GM21529 (cell line): Measurements from ENCODE around the gene ALOX12.

Source experiments
- ATAC-seq: cut with Tn5 transposase; IDR thresholded peaks from one replicate; pipeline ENCODE4 v1.9.1; 2021; ENCODE audit not compliant: unreplicated experiment

The ALOX12 gene

GRCh38 chr17:7021993-7022778, 26.3 kb downstream of the ALOX12 start:
- ATAC-seq: peak; percentile 54

- no peak for ATAC-seq
Observed at GRCh38 chr17:7022781-7023571, 27.1 kb downstream of the ALOX12 start, which contains the start of gene BCL6B. Gene BCL6B (plus strand): TSS chr17:7023050. CDS start chr17:7023672, 622 bp downstream.

GRCh38 chr17:7023576-7024401, 27.9 kb downstream of the ALOX12 start:
- peak; percentile 64 for ATAC-seq

- no peak for ATAC-seq
Observed at GRCh38 chr17:7024402-7024785, 28.5 kb downstream of the ALOX12 start.

DNA sequence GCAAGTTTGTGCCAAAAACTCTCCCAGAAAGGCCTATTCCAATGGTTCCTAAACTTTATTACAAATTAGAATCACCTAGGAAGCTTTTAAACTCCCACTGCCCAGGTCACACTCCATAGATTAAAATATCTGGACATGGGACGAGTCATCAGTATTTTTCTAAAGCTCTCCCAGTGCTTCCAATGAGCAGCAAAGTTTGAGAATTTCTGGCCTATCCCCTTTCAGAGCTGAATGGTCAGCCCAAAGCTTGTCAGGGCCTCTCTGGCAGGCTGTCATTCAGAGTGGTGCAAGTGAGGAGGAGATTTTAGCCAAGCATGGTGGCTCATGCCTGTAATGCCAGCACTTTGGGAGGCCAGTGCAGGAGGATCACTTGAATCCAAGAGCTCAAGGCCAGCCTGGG, 29.4 kb downstream of the ALOX12 start:
- ATAC-seq: no peak

DNA sequence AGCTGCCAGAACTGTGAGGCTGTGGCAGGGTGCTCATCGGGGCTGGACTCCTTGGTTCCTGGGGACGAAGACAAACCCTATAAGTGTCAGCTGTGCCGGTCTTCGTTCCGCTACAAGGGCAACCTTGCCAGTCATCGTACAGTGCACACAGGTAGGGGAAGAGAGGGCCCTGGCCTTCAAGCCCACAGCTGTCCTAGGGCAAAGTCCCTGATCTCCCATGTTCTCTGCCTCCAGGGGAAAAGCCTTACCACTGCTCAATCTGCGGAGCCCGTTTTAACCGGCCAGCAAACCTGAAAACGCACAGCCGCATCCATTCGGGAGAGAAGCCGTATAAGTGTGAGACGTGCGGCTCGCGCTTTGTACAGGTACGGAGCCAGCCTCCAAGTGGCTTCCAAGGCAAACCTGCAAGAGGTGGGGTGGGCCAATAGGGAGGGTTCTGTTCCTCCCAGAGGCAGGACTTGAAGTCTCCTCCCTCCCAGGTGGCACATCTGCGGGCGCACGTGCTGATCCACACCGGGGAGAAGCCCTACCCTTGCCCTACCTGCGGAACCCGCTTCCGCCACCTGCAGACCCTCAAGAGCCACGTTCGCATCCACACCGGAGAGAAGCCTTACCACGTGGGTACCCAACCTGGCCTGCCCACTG, 30.7 kb downstream of the ALOX12 start:
- no peak for ATAC-seq

- ATAC-seq: no peak
Observed at GRCh38 chr17:7027335-7027734, 31.5 kb downstream of the ALOX12 start.

DNA sequence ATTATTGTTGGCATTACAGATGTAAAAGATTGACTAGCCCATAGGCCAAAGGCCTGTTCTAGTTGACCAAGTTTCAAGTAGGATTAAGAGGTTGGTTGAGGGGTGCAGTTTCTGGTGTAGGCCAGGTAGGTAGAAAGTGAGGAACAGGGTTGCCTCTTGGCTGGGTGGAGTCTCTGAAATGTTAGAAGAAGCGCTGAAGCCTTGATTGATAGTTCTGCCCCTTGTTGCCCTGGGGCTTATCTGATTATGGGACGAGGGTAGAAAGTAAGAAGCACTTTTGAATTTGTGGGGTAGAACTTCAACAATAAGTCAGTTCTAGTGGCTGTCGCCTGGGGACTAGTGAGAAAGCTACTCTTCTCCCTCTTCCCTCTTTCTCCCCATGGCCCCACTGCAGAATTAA, 33.2 kb downstream of the ALOX12 start:
- ATAC-seq: no peak

GRCh38 chr17:7029659-7030058, 33.8 kb downstream of the ALOX12 start:
- no peak for ATAC-seq

DNA sequence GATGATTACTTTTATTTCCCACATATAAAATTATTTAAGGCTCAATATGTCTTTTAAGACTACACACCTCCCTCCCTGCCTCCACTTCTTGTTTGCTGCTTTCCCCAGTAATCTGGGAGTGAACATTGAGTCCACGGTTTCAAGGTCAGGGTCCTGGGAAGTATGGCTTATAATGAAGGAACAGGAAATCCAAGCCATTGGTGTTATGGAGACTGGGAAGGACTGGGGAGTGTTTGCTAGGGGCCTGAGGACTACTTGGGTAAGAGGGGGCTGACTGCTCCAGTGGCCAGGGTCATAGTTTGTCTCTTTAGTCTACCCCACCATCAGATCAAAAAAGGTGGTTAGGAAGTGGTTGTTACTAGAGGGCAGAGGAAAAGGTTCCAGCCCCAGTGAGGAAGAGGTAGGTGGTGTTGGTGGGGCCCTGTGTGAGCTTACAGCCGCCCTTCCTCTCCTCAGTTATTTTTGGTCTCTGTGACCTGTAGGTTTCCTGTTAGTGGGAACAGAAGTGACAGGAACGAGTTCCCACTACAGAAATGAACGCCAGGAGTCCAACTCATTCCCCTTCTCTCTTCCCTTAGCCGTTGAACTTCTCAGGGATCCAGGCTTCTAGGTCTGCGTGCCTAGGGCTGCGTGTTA, 39.2 kb downstream of the ALOX12 start:
- peak; percentile 24 for ATAC-seq

GRCh38 chr17:7035591-7036368, 39.9 kb downstream of the ALOX12 start, which contains the start of gene SLC16A13:
Gene SLC16A13 (plus strand): TSS chr17:7036015. CDS start chr17:7036383, 368 bp downstream.
- peak; percentile 89 for ATAC-seq

DNA sequence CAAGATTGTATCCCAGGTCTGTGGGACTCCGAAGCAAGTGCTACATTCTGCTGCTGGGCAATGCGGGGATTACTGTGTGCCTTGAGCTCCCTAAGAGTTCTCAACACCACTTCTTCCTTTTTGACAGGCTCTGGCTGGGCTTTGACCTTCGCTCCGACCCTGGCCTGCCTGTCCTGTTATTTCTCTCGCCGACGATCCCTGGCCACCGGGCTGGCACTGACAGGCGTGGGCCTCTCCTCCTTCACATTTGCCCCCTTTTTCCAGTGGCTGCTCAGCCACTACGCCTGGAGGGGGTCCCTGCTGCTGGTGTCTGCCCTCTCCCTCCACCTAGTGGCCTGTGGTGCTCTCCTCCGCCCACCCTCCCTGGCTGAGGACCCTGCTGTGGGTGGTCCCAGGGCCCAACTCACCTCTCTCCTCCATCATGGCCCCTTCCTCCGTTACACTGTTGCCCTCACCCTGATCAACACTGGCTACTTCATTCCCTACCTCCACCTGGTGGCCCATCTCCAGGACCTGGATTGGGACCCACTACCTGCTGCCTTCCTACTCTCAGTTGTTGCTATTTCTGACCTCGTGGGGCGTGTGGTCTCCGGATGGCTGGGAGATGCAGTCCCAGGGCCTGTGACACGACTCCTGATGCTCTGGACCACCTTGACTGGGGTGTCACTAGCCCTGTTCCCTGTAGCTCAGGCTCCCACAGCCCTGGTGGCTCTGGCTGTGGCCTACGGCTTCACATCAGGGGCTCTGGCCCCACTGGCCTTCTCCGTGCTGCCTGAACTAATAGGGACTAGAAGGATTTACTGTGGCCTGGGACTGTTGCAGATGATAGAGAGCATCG, 42.4 kb downstream of the ALOX12 start:
- ATAC-seq: no peak

DNA sequence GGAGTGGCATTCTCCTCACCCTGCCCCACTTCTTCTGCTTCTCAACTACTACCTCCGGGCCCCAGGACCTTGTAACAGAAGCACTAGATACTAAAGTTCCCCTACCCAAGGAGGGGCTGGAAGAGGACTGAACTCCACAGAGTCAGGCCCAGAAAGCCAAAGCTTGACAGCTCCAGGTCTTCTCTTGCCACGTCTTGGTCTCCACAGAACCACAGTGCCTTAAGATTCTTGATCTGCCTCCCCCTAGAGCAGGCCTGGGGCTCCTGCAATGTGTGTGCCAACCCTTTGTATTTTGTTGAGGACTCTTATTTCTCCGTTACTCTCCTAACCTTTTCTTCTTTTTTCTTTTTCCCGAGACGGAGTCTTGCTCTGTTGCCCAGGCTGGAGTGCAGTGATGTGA, 44.0 kb downstream of the ALOX12 start:
- no peak for ATAC-seq

DNA sequence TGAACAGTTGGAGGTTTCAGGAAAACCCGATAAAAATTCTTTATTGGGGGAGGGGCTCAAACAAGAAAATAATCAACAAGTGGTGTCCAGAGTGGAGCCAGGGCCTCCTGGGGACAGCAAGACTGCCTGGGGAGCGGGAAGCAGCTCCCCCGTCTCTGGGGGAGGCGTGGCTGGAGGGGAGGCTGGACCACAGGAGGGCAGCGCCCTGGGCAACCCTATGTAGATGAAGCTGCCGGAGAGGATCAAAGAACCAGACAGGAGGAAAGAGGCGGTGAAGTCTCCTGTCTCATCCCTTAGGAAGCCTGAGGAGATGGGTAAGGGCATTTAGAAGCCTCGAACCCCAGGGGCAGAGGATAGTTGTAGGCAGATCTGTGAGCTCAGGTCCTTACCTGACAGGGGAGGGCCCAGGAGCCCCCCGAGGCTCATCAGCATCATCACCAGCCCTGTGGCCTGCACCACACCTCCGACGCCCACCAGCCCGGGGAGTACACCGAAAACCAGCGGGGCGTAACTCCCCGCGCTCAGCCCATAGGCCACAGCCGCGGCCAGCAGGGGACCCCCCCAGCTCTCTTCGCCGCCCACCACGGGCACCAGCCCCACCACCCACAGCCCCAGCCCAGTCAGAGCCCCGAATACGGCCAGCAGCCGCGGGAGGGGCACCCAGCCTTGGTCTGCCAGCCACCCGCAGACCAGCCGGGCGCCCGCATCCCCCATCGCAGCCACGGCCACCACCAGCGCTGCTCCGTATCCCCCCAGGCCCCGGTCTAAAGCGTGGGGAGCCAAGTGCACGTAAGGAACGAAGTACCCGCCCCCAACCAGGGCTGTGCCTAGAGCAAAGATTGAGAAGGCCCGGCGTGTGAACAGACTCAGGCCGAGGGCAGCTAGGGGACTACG, 46.0 kb downstream of the ALOX12 start:
- ATAC-seq: no peak

- no peak for ATAC-seq
Observed at GRCh38 chr17:7042501-7043181, 46.8 kb downstream of the ALOX12 start.

- no peak for ATAC-seq
Observed at GRCh38 chr17:7043182-7043496, 47.3 kb downstream of the ALOX12 start.

DNA sequence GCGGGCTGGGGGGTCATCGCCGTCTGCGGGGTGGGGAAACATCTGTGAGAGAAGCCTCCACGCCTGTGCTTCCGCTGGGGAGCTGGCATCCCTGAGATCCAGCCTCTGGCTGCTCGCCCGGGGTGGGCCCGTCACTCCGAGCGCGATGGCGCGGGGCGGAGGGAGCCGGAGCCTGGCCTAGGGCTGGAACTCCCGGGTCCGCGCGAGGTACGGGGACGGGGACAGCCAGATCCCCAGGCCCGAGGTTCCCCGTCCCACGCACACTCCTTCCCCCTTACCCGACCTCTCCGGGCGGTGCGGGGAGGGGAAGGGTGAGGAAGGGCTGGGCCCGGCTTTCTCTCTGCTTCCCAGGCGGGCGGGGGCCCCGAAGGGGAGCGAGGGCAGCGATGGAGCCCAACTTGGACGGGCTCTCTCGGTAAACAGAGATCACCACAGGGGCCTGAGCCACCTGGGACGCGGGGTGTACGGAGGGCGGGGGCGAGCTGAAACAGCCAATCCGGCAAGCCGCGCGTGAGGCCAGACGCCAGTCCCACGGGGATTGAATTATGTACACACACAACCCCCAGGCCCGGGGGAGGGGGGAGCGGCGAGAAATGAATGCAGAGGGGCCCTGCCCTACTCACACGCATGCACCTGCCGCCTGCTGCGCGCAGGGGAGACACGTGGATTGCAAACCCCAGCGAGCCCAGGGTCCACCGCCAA, 47.8 kb downstream of the ALOX12 start, which contains the start of gene SLC16A11:
SLC16A11 (minus strand) TSS at position 596 of the 702 bp plus-strand sequence; CDS start at position 17, 579 bp downstream.
- no peak for ATAC-seq
